Measurements from ENCODE around the gene ADD1. TPM values are rescaled to one million over a fixed set of nuclear protein-coding genes. Genes with fewer than 3 reads are reported as not detected.

Gene ADD1
- polyA plus RNA-seq, 3 donors: 76.1 to 122 (median 103) TPM

DNA sequence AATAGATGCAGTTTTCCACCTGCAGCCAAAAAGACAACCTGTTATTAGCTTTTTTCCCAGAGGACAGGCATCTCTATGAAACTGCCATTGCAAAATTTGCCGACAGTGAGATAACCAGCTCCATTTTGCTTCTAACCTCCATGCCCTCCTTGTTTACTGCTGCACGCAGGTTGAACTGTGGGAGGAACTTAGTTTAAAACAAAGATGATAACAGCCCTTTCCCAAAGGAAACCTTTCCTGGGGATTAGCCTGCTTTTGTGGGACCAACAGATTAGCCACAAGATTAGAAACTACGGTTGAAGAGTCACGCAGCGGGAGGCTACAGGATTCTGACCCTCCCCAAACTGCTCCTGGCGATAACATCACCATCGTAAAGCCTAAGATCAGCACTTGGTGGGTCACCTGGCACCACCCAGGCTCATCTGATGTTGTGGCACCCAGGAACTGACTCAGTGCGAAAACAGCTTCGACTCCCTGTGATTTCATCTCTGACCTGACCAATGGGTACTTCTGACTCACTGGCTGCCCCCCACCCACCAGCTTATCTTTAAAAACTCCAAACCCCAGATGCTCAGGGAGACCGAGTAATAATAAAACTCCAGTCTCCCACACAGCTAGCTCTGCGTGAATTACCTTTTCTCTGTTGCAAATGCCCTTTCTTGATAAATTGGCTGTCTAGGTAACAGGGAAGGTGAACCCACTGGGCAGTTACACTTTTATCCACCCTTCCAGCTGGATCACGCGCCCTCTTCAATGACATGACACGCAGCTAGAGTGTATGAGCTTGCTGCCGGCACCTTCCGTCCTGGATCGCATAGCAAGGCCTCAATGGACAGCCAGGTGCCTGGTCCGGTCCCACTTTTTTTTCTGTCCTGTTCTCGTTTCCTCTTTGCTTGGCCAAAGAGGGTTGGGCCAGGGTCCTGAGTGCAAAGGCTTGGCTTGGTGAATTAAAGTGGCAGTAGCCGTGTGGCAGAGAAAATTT, 92.4 kb downstream of the ADD1 start:
- H3K36me3 ChIP-seq (replicated peaks in 1 of 2; ENCODE audit: control insufficient read depth in 1 of 2, insufficient read depth in 2 of 2, low read length in 2 of 2): peaks cover 41 to 49% of the 10 kb centered on the region in 2 donors
- peaks cover 44% of the 10 kb centered on the region for H3K4me1 Mint-ChIP-seq
- WGBS (ENCODE audit: insufficient coverage): 88% methylated on average over 16 of the region's 20 CpGs
- H2AFZ ChIP-seq (ENCODE audit: insufficient read depth, low read depth, low read length, poor library complexity, severe bottlenecking): peak overlapping the region; percentile 92
- H3K79me2 ChIP-seq (ENCODE audit: insufficient read depth, low read length): peaks cover 52% of the 10 kb centered on the region
- H4K20me1 ChIP-seq (ENCODE audit: insufficient read depth, low read length): peaks cover 55% of the 10 kb centered on the region
- peak overlapping the region in 1 of 3 experiments; percentile 93 for H3K4me3 ChIP-seq (replicated peaks in 1 of 3; ENCODE audit: low read depth in 2 of 3, low read length in 3 of 3)
- peak overlapping the region in 5 of 7 donors; percentile 54 to 87 (median 82) for H3K27ac Mint-ChIP-seq
- peak overlapping the region in 1 of 2 donors; percentile 90 for H3K27ac ChIP-seq (ENCODE audit: low read depth in 1 of 2, low read length in 2 of 2)
- intact Hi-C loops (cut with micrococcal nuclease): loop anchor here (2.0 to 10.0 kb wide), 2 partner anchors 27 to 91 kb away; partner anchors contain the start of genes ADD1 (in 2 of the 2), GRK4 (in 1 of the 2) and NOP14 (in 1 of the 2)
- peaks cover 39 to 46% of the 10 kb centered on the region in 2 donors for H3K36me3 Mint-ChIP-seq
- peak overlapping the region; percentile 94 for H3K4me2 ChIP-seq (replicated peaks; ENCODE audit: extremely low read depth, low read length, poor library complexity, severe bottlenecking)
- peak overlapping the region; percentile 76 to 86 for H3K4me3 Mint-ChIP-seq
- H3K9me3 Mint-ChIP-seq: no peaks in the 10 kb centered on the region
- peak overlapping the region; percentile 89 for H3K9ac ChIP-seq (ENCODE audit: insufficient read depth, low read length, poor library complexity, severe bottlenecking)
- no peaks in the 10 kb centered on the region for H3K27me3 ChIP-seq (ENCODE audit: control insufficient read depth in 2 of 2, insufficient read depth in 2 of 2, low read length in 2 of 2)
- H3K4me1 ChIP-seq (ENCODE audit: control insufficient read depth in 1 of 2, insufficient read depth in 2 of 2, low read length in 2 of 2): peaks cover 42 to 43% of the 10 kb centered on the region in 2 donors
- H3K9me3 ChIP-seq (replicated peaks in 1 of 2; ENCODE audit: control insufficient read depth in 1 of 2, insufficient read depth in 1 of 2, low read length in 2 of 2): no peaks in the 10 kb centered on the region
- TF ChIP-seq, protein P1, sequence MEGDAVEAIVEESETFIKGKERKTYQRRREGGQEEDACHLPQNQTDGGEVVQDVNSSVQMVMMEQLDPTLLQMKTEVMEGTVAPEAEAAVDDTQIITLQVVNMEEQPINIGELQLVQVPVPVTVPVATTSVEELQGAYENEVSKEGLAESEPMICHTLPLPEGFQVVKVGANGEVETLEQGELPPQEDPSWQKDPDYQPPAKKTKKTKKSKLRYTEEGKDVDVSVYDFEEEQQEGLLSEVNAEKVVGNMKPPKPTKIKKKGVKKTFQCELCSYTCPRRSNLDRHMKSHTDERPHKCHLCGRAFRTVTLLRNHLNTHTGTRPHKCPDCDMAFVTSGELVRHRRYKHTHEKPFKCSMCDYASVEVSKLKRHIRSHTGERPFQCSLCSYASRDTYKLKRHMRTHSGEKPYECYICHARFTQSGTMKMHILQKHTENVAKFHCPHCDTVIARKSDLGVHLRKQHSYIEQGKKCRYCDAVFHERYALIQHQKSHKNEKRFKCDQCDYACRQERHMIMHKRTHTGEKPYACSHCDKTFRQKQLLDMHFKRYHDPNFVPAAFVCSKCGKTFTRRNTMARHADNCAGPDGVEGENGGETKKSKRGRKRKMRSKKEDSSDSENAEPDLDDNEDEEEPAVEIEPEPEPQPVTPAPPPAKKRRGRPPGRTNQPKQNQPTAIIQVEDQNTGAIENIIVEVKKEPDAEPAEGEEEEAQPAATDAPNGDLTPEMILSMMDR (IDR thresholded peaks at IDR 0.05): no peak
- H3K27me3 Mint-ChIP-seq (ENCODE audit: low read depth in 3 of 3): no peaks in the 10 kb centered on the region
- DNase-seq: no peak

DNA sequence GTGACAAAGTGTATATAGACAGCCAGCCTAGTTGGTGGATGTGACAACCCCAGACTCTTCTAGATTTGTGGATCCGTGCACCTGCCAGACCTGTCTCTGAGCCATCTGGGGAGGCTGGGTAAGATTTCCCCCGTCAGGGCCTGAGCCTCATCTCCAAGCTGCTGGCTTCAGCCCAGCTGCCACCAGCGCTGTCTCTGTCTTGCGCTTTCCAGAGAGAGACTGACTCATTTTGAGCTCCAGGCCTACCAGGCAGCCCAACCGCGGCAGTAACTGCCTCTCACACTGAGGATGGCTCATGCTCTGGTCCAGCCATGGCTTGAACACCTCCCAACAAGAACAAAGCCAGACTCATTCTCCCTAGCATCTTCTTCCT, 93.1 kb downstream of the ADD1 start:
- peaks cover 45 to 51% of the 10 kb centered on the region in 2 donors for H3K36me3 ChIP-seq (replicated peaks in 1 of 2; ENCODE audit: control insufficient read depth in 1 of 2, insufficient read depth in 2 of 2, low read length in 2 of 2)
- H3K4me2 ChIP-seq (replicated peaks; ENCODE audit: extremely low read depth, low read length, poor library complexity, severe bottlenecking): no peak overlapping the region
- peaks cover 35 to 36% of the 10 kb centered on the region in 2 donors for H3K4me1 ChIP-seq (ENCODE audit: control insufficient read depth in 1 of 2, insufficient read depth in 2 of 2, low read length in 2 of 2)
- H4K20me1 ChIP-seq (ENCODE audit: insufficient read depth, low read length): peaks cover 52% of the 10 kb centered on the region
- peak overlapping the region in 3 of 7 donors; percentile 19 to 47 (median 31) for H3K27ac Mint-ChIP-seq
- no peak overlapping the region for H3K4me3 ChIP-seq (replicated peaks in 1 of 3; ENCODE audit: low read depth in 2 of 3, low read length in 3 of 3)
- peaks cover 37% of the 10 kb centered on the region for H3K4me1 Mint-ChIP-seq
- no peaks in the 10 kb centered on the region for H3K9me3 Mint-ChIP-seq
- no peak overlapping the region for H3K27ac ChIP-seq (ENCODE audit: low read depth in 1 of 2, low read length in 2 of 2)
- no peak overlapping the region for H2AFZ ChIP-seq (ENCODE audit: insufficient read depth, low read depth, low read length, poor library complexity, severe bottlenecking)
- TF ChIP-seq, protein P1 (IDR thresholded peaks at IDR 0.05): no peak
- H3K9ac ChIP-seq (ENCODE audit: insufficient read depth, low read length, poor library complexity, severe bottlenecking): no peak overlapping the region
- H3K36me3 Mint-ChIP-seq: peaks cover 43 to 53% of the 10 kb centered on the region in 2 donors
- no peaks in the 10 kb centered on the region for H3K9me3 ChIP-seq (replicated peaks in 1 of 2; ENCODE audit: control insufficient read depth in 1 of 2, insufficient read depth in 1 of 2, low read length in 2 of 2)
- no peak for DNase-seq
- intact Hi-C loops (cut with micrococcal nuclease): loop anchor here (10.0 kb wide), 1 partner anchor 92 kb away; the partner anchor contains the start of gene ADD1 (in 2 of the 2)
- WGBS (ENCODE audit: insufficient coverage): 75% methylated on average over 6 of the region's 6 CpGs
- no peaks in the 10 kb centered on the region for H3K27me3 ChIP-seq (ENCODE audit: control insufficient read depth in 2 of 2, insufficient read depth in 2 of 2, low read length in 2 of 2)
- H3K4me3 Mint-ChIP-seq: peak overlapping the region in 1 of 2 donors; percentile 27
- H3K79me2 ChIP-seq (ENCODE audit: insufficient read depth, low read length): peaks cover 47% of the 10 kb centered on the region
- no peaks in the 10 kb centered on the region for H3K27me3 Mint-ChIP-seq (ENCODE audit: low read depth in 3 of 3)
